GM19463 (cell line): ENCODE results near the gene SLC29A2.
"Not testable (repeated sequence)": the region's sequence is repeated elsewhere in the genome, so short reads cannot be mapped to it uniquely, and the experiment has no call there.

Experiments
- ATAC-seq: cut with Tn5 transposase; IDR thresholded peaks from one replicate; pipeline ENCODE4 v1.9.1; 2021; ENCODE audit warnings: mild to moderate bottlenecking, moderate library complexity; ENCODE audit not compliant: unreplicated experiment

SLC29A2 gene

DNA sequence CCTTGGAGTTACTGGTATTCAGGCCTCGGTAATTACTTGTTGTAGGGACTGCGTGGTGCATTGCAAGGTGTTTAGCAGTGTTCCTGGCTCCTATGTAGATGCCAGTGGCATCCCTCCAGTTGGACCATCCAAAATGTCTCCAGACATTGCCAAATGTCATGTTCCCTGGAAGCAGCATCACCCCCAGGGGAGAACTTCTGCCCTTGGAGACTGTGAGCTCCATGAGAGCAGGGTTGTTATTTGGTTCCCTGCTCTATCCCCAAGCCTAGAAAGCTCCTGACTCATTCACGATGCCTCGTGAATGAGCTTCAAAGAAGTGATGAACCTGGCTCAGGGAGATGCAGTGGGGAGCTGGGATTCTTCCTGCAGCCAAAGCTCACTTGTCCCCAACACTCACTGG, 50.0 kb downstream of the SLC29A2 start:
- ATAC-seq, result no peak

DNA sequence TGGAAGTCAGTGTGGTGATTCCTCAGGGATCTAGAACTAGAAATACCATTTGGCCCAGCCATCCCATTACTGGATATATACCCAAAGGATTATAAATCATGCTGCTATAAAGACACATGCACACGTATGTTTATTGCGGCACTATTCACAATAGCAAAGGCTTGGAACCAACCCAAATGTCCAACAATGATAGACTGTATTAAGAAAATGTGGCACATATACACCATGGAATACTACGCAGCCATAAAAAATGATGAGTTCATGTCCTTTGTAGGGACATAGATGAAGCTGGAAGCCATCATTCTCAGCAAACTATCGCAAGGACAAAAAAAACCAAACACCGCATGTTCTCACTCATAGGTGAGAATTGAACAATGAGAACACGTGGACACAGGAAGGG, 50.8 kb downstream of the SLC29A2 start:
- not testable (repeated sequence) for ATAC-seq

DNA sequence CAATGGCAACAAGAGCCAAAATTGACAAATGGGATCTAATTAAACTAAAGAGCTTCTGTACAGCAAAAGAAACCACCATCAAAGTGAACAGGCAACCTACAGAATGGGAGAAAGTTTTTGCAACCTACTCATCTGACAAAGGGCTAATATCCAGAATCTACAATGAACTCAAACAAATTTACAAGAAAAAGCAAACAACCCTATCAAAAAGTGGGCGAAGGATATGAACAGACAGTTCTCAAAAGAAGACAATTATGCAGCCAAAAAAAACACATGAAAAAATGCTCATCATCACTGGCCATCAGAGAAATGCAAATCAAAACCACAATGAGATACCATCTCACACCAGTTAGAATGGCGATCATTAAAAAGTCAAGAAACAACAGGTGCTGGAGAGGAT, 51.3 kb downstream of the SLC29A2 start:
- not testable (repeated sequence) for ATAC-seq

DNA sequence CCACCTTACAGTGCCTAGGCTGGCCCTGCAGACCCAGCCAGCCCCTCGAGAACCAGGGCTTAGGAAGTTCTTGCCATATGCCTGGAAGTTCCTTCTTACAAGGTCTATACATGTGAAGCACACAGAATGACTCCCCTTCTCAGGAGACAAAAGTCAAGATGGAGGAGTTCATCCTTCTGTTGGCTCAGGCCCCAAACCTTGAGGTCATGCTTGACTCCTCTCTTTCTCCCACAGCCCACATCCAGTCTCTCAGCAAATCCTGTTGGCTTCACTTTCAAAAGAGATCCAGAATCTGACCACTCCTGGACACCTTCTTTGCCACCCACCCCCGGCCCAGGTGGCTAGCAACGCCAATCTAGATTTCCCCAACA, 53.0 kb downstream of the SLC29A2 start:
- no peak for ATAC-seq

DNA sequence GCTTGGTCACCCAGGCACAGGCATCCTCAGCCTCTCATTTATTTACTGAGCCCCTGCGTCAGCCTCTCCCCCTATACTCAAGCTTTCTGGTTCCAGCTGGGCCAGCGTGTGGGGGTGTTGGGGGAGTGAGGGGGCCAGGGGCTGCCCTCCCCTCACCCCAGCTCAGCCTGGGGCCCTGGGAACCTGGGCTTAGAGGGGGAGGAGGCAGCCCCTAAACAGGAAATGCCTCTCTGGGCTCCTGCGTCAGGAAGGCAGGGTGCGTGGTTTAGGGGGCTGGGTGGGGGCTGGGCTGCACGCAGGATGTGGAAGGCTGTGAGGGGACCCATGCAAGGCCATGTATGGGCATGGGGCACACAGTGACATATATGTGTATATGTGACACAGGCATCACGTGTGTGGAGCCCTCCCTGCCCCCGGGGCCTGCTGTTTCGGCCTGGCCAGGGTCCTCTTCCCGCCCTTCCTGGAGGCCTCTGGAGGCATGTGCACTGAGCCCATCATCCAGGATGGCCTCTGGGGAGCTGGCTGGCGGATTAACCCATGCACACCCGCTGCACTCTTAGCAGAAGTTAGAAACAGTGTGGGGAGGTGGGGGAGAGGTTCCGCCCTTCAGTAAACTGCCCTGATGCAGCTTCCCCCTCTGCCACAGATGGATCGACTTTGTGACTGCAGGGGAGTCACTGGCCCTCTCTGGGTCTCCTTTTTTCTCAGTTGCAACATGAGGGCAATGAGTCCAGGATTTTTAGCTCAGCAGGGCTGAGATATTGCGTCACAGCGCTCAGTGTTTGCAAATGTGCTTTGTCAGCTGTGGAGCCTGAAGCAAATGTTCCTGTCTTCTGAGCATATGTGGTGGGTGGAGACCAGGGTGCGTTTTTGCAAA, 53.6 kb downstream of the SLC29A2 start:
- ATAC-seq, result no peak

DNA sequence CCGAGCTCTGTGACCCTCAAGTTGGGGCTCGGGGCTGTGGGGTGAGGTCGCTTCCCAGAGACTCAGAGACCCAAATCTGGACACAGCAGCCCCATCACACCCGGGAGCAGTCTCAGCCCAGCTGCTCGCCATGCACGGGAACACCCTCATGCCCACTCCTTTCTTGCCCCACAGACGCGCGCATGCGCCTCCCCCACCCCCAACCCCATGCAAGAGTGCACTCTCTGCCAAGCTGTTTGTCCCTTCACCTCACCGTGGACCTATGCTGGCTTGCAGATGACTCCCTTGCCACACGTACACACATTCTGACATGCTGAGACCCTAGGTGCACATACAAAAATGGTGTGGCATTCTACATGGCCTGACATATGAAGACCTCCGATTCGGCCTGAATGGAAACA, 54.2 kb downstream of the SLC29A2 start:
- no peak for ATAC-seq

DNA sequence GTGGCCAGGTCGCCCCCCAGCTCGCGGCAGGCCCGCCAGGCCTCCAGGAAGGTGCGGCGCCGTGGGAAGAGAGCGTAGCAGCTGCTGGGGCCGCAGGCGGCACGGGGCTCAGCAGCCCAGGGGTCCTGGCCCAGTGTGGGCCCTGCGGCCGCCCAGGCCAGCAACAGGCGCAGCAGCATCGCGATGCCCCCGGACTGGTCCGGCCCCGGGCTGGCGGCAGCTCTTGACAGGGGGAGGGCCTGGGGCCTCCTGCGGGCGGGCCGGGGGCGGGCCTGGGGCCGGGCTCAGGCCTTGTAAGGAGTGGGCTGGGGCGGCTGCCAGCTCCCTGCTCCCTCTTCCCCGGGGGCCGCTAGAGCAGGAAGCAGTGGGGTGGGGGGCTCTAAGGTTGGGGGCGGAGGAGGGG, 54.7 kb downstream of the SLC29A2 start, which contains the start of gene CD248:
Gene CD248 (minus strand): TSS at position 196 of the 403 bp plus-strand sequence. CDS start 17 bp downstream, at position 179.
- ATAC-seq, result no peak

DNA sequence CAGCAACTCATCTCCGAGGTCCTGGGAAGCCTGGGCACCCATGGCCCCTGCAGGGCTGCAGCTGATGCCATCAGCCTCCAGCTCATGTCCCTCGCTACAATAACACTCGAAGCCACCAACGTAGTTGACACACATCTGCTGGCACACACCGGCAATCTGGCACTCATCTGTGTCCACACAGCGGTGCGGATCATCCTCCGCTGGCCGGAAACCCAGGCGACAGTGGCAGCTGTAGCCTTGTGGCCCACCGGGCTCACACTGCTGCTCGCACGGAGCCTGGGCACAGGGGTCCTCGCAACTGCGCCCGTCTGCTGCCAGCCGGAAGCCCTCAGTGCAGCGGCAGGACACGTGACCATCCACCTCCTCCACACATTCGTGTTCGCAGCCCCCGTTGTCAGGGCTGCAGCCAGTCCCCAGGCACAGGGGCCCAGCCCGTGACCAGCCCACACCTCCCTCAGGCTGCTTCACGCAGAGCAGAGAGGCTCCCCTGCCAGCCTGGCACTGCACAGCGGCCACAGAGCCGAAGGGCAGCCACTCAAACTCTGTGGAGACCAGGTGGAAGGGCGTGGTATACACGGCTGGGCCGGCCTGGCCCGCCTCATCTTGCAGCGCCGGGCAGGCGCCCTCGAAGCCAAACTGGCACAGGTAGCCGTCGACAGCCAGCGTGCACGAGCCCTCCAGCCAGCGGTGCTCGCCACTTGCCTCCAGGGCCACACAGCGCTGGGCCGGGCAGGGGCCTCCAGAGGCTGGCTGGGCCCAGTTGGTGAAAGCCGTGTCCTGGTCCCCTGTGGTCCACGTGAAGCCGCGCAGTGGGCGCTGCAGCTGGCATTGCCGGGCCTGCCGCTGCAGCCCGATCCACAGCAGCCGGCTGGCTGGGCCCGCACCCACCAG, 55.4 kb downstream of the SLC29A2 start:
- no peak for ATAC-seq

DNA sequence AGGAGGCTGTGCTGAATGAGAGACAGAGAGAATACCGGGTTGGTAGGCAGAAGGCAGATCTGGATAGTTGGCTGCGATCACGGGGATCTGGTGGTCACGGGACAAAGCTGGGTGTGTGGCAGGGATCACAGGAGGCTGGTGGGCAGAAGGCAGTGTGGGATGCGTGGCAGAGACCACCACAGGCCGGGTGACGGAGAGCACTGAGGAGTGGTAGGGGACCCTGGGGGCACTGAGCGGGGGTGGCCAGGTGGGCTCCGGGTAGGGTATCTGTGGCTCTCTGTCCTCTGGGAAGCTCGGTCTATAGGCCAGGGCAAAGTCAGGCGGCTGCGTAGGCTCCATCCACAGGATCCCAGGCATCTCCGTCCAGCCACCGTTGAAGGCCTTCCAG, 56.1 kb downstream of the SLC29A2 start:
- no peak for ATAC-seq

DNA sequence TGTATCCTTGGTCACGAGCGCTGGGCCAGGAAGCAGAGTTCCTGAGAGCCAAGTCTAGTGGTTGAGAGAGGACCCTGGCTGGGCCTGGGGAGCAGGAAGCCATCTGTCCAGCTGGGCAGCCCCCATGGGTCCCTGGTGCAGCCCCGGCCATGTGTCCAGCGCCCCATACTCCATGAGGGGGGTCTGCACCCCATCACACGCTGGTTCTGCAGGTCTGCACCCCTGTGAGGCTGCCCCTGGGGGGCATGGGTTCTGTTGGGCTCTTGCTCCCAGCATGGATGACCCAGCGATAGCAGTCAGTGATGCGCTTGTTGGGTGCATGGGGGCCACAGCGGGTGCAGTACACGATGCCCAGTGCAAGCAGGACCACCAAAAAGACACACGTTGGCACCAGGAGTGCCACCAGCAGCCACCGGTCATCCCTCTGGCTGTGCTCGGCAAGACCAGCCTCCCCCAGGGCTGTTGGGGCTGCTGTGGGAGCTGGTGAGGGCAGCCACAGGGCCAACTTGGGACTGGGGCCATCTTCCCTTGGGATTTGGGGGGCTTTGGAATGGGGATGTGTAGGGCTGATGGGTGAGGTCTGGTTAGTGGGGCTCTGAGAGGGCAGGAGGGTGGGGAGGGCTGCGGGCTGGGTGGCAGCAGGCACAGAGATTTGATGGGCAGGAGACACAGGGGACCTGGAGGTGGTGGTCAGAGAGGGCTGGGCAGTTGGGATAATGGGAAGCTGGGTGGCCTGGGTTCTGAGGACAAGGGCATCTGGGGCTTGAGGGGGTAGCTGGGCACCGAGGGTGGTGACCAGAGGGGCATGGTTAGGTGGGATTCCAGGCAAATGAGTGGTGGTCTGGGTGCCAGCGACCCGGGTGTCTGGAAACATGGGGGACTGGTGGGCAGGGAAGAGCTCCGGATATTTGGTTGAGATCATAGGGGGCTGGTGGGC, 56.7 kb downstream of the SLC29A2 start:
- no peak for ATAC-seq

DNA sequence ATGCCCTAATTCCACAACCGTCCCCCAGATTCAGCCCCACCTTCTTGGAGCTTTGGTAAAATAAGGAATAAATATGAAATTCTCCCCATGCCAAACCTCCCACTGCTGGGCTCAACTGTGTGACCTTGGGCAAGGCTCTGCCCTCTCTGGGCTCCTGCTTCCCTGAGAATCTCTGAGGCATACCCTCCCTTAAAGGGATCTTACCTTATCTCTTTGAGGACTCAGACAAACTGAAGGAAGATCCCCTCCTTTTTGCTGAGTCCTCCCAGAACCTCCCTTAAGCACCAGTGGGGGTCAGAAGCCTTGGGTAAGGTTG, 57.4 kb downstream of the SLC29A2 start:
- ATAC-seq, result no peak

DNA sequence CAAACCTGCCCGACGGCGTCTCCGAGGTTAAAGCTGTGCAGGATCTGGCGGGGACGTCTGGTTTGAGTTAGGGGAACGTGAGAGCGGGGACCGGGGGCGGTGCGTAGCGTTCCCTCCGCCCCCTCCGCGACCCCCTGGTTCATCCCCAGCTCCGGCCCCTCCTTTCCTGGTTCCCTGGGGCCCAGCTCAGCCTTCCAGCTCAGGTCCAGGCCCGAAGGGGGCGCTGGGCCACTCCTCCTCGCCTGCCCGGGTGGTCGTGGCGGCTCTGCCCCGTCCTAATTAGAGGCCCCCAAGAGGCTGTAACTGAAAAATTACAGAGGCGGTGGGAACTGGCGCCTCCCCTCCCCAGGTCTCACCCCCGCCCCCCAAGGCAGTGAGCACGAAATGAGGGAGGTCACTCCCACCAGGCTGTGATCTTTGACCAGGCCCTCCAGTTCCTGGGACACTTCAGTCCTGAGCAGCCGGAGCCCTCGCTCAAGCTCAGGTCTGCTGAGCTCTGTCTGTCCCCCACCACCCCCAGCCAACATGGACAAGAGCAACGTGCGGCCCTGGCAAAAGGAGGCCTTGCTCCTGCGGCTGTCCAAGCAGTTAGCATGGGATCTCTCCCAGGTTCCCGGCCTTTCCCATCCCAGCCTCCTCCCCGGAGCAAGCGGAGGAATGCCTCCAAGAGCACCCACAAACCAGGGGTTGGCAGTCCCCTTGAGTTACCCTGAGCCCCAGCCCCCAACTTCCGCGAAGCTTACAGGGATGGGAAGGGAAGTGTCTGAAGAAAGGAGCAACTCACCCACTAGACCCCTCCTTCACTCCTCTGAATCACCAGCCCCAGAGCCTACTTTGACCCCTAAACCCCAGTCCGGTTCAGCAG, 58.0 kb downstream of the SLC29A2 start:
- ATAC-seq, result no peak

DNA sequence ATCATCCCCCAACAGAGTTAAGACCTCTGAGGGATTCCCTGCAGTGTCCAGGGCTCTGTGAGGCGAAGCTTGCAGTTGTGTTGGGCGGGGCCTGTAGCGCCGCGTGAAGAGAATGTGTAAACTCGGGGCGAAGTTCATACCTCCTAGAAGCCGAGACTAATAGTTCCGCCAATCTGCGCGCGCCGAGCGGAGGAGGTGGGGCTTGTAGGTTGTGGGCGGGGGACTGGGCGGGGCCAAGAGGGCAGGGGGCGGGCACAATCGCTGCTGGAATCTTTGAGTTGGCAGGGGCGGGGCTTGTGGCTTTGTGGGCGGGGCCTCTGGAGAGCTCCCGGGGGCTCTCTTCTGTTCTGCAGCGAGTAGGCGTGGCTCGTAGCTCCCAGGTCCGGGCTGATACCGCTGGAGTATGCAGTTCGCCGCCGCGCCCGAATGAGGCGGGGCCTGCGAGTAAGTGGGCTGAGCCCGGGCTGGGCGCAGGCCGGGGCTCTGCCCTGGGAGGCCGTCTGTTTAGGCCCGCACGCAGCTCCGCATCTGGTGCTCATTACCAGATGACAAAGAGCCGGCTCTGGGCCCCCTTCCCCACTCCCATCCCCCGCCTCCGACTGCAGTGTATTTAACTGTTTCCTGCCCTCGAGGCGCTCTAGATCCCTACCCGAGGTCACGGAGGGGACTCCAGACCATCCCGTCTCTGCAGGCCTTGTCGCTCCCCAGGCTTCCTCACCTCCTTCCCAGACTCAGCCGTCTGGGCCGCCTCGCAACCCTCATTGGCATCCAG, 58.8 kb downstream of the SLC29A2 start:
- peak; percentile 69 for ATAC-seq
